Tibial nerve (tissue), 4 donors: Measurements from ENCODE around the gene XPO1.
"Not testable (repeated sequence)": the region's sequence is repeated elsewhere in the genome, so short reads cannot be mapped to it uniquely, and the experiment has no call there.

Experiments
- CTCF ChIP-seq, 5 experiments: fragments of 200-600 bp in 3 of 5; fragments of 450-650 bp in 2 of 5; sonication (generic) in 3 of 5; IDR thresholded peaks; one replicate each; pipeline ENCODE4 v1.5.1; 2016 to 2019; ENCODE audit warnings: antibody characterized with exemption in 5 of 5, mild to moderate bottlenecking in 3 of 5, moderate library complexity in 2 of 5
- EP300 ChIP-seq, 2 donors: sonication (generic); formaldehyde crosslinking; IDR thresholded peaks; one replicate each; pipeline ENCODE4 v1.6.1; 2017; ENCODE audit warnings: antibody characterized with exemption in 2 of 2, mild to moderate bottlenecking in 1 of 2
- POLR2A ChIP-seq, 2 donors: fragments of 450-650 bp; IDR thresholded peaks; one replicate each; pipeline ENCODE4 v1.6.1; 2017; ENCODE audit warnings: antibody characterized with exemption in 2 of 2, mild to moderate bottlenecking in 2 of 2, moderate library complexity in 2 of 2

GRCh38 chr2:61468231-61468630 is 69.9 kb downstream of the XPO1 start:
- TF ChIP-seq CTCF, POLR2A, EP300 (IDR thresholded peaks at IDR 0.05): not testable (repeated sequence)
